Ureter (tissue), 1 donor: ENCODE measurements around the gene PSMG1. TPM values are rescaled to one million over a fixed set of nuclear protein-coding genes. Genes with fewer than 3 reads are reported as not detected.
"Not testable (repeated sequence)": the region's sequence is repeated elsewhere in the genome, so short reads cannot be mapped to it uniquely, and the experiment has no call there.

ENCODE experiments used
- DNase-seq: peaks from one replicate; pipeline ENCODE4 v3.0.0-alpha.2; 2020; ENCODE audit warnings: low spot score
- total RNA-seq: library from RNA; stranded (reverse); gene quantifications from one replicate; pipeline ENCODE4 v1.2.4, GENCODE V29; 2023
- donor health status: DM: yes; HTN: yes; CAD: no.

Gene PSMG1
- 47.6 TPM for total RNA-seq

- peak; percentile 94 for DNase-seq
Measured at GRCh38 chr21:39183272-39184049, at the start of gene PSMG1. TSS of gene PSMG1 (minus strand) at chr21:39183451. CDS start at chr21:39183385, 66 bp downstream.

DNA sequence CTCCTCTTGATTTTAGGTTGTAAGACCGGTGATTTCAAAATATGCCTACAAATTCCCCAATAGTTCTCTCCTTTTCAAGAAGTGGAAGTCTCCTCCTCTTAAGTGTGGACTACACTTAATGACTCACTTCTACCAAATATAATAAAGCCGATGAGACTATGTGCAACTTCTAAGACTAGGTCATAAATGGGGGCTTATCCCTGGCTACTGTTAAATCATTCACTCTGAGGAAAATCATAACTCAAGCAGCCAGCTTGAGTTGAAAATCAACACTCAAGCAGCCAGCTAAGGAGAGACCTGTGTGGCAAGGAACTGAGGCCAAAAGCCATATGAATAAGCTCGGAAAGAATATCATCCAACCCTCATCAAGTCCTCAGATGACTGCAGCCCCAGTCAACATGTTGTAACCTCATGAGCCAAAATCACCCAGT lies 49.6 kb upstream of the PSMG1 start:
- DNase-seq = no peak

GRCh38 chr21:39224930-39225329 lies 41.7 kb upstream of the PSMG1 start:
- DNase-seq = no peak

GRCh38 chr21:39221997-39222486 lies 38.8 kb upstream of the PSMG1 start:
- DNase-seq = no peak

GRCh38 chr21:39221282-39221996 lies 38.2 kb upstream of the PSMG1 start:
- no peak for DNase-seq

GRCh38 chr21:39220875-39221274 lies 37.6 kb upstream of the PSMG1 start:
- not testable (repeated sequence) for DNase-seq

- no peak for DNase-seq
Measured at GRCh38 chr21:39220150-39220549, 36.9 kb upstream of the PSMG1 start.

GRCh38 chr21:39218082-39218409 lies 34.8 kb upstream of the PSMG1 start:
- no peak for DNase-seq

DNA sequence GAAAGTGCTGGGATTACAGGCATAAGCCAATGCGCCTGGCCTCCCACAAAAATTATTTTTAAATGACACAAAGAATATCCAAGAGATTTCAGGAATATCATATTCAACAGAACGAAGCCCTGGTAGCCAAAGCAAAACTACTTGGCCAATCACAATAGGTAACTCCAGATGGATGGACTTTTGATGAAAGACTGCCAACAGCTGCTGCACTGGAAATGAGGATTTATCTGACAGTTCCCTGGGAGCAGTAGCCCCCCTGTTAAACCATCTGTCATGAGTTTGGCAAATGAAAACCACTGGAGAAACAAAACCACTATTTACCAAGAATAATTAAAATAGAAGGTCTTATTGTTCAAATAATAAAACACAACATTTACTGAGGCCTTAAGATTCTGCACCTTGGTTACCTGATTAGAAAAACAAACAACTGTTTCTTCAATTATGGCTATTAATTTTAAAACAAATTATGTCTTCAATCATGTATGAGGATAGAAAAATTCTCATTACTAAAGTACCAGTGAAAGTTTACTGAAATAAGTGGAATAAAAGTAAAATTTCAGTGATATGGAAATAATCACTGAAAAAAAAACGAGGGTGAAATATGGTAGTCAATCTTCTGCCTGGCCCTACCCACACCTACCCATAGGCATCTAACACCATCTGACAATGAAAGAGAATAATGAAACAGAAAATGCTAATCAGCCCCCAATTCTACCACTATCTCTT lies 34.3 kb upstream of the PSMG1 start:
- DNase-seq = no peak

GRCh38 chr21:39216290-39216689 lies 33.0 kb upstream of the PSMG1 start:
- no peak for DNase-seq

GRCh38 chr21:39215078-39215477 lies 31.8 kb upstream of the PSMG1 start:
- no peak for DNase-seq

- no peak for DNase-seq
Measured at GRCh38 chr21:39209334-39209688, 26.1 kb upstream of the PSMG1 start.

GRCh38 chr21:39208624-39209333 lies 25.5 kb upstream of the PSMG1 start:
- no peak for DNase-seq

DNA sequence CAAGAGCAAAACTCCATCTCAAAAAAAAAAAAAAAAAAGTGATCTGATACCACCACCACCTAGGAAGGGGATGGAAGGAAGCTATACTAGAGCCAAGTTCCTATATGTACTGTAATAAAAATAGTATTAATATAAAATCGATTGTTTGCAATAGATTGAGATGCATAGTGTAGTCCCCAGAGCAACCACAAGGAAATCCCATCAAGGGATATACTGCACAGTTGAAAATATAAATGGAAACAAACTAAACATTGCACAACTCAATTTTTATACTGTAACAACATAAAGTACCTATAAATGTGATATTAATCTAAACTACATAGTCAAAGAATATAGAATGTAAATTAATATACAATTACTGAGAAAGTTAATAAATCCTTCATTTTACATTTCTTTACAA lies 20.9 kb upstream of the PSMG1 start:
- DNase-seq = no peak

DNA sequence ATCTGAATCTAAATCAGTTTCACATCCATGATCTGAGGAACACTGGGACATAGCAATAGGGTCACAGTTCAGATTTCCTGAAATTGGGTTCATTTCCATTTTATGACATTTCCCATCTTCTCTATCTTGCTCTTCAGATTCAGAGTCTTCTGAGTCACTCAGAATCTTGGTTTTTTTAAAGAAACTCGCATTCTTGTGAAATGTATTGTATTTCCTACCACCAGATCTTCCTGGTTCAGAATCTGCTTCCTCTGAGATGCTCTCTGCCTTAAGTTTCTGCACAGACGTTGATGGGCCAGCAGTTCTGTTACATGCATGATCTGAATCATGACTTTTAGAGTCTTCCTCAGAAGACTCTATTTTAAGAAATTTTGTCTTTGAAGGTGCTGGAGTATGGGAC lies 15.5 kb upstream of the PSMG1 start:
- DNase-seq = no peak

DNA sequence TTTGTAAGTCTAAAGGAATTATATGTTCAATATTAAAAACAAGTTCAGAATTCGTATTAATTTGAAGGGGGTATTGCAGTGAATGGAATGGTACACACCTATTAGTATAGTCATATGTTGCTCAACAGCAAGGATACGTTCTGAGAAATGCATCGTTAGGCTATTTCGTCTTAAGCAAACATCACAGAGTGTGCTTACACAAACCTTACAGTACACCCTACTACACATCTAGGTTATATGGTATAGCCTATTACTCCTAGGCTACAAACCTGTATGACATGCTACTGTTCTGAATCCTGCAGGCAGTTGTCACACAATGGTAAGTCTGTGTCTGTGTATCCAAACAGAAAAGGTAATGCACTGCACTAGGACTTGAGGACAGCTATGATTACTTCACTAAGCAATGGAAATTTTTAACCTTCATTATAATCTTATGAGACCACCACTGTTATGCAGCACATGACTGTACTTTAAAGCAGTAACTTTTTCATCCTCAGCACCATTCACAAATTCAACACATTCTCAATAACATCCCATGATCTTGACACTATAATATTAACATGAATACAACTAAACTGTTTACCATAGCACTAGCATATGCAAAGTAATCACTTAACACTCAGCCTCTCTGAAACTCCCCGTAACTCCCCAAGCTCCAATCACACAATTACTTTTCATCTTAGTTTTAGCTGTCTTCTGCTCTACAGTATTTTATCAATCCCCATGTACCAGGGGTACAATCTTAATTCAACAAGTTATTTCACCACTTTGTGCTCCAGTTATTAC lies 14.4 kb upstream of the PSMG1 start:
- no peak for DNase-seq

DNA sequence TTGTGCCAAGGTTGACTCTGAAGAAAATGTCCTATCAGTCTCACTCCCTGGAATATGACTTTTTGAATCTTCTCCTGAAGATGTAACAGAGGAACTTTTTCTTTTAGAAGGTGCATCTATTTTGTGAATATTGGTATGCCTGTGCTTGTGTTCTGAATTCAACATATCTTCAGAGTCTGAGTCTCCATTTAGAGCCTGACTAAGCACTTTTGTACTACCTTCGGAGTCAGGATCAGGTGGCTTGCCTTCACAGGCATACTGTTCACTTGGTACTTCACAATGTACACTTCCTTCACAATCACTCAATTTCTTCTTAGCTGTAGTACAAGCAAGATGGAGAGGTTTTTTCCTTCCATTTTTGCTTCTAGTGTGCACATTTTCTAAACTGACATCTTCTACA lies 13.6 kb upstream of the PSMG1 start:
- DNase-seq = no peak

- no peak for DNase-seq
Measured at GRCh38 chr21:39196310-39196709, 13.1 kb upstream of the PSMG1 start.

DNA sequence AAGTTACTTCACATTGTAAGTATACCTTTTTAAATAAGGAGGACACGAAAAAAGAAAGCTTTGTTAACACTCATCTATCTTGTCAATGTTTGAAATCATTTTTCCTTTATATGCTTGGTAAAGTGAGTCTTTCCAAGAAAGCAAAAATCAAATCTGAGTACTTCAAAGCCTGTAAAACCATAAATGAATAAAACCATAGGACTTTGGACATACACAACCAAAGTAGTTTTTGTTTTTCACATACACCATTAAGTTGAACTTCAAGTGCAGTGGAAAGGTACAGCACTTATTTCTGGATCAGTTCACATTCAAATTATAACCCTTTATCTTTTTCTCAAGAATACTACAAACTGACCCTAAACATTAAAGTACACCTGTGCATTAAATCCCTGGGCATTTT lies 10.1 kb upstream of the PSMG1 start:
- no peak for DNase-seq

DNA sequence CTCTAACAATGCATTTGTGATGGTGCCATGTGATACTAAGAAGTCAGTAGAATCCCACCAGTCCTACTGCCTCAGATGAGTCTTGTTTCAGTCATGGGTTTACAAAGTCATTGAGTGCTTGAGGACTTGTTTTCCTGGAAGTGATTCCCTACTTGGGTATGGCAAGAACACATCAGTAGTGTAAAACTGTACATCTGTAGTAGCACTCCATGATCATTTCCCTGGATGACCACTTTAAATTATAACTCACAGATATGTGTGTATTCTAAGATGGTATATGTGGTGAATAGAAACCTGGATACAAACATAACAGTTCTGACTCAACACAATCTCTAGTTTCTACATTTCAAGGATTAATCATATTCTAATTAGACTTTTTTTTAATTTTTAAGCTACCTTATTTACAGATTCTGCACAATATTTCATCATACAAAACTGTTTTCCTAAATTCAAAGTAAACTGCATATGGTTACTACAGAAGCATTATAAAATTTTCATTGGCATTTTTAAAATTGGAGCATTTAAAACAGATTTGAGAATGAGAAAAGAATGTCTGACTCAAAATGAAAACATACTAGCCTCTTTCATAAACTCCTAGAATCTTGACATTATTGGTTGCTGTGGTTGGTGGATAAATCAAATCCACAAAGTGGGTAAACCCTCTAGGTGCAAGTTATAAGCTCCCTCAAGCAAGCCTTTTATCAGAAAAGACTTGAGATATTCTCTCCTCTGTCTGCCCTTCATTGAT lies 6.8 kb upstream of the PSMG1 start:
- no peak for DNase-seq
